T follicular helper cell (primary cell): ENCODE data around the gene CELF4.

Experiments used
- DNase-seq: peaks from one replicate; pipeline ENCODE4 v3.0.0-alpha.2; 2020; ENCODE audit warnings: low read depth

Gene CELF4

DNA sequence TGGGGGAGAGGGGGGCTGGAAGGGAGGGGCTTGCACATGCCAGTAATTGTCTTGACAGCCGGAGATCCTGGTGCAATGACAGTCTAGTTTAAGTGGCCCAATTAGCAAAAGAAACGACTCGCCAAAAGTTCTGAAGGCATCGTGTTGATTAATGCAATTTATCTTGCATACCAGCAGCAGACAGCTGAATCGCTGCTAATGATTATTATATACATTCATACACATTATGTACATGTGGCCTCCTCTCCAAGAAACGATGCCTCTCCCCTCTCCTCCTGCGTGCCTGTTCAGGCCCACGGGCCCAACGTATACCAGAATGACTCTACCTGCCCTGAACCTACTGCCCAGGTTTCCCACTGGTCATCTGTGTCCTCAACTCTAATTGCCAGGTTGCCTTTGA lies 214.5 kb downstream of the CELF4 start:
- DNase-seq = no peak

DNA sequence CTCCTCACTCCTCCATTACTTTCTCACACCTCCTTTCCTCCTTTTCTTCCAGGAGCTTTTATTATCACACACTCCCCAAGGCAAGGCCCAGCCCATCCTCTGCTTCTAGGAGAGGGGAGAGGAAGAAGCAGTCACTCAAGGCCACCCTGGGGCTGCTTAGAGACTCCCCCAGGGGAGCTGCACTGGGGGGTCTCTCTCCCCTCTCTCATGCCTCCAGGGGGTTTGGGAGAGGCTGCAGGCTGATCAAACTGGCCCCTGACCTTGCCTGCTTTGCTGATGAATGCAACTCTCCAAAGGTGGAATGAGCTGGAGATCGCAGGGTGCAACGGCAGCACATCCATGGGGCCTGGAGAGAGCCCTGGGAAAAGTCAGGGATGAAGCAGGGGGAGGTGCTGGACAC lies 216.9 kb downstream of the CELF4 start:
- DNase-seq = no peak

DNA sequence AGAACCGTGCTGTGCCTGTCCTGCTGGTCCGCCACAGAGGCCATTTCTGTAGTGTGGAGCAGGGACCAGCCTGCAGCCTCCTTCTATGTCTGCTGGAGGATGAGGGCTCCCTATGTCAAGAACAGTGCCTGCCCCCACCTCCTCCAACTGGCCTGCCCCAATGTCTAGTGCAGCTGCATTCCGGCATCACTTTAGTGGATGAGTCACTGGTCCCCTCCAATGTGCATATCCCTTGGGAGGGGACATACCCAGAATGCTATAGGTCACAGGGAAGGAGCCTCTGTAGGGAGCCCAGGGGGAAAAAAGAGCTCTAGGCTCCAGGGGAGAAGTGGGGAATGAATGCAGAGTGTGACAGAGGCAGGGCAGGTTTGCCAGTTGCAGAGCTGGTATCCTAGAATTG lies 219.6 kb downstream of the CELF4 start:
- DNase-seq = no peak

DNA sequence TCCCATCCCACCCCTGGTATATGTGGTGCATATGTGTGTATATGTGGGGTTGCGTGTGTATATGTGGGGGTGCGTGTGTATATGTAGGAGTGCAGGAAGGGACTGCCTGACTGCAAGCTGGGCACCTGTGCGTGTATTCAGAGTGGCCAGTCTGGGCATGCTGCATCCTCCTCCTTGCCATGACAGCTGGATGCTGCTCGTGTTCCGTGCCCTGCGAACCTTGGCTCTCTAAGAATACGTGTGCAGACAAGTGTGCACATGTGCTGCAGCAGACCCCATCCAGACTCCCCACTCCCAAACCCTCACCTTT lies 222.1 kb downstream of the CELF4 start:
- no peak for DNase-seq

DNA sequence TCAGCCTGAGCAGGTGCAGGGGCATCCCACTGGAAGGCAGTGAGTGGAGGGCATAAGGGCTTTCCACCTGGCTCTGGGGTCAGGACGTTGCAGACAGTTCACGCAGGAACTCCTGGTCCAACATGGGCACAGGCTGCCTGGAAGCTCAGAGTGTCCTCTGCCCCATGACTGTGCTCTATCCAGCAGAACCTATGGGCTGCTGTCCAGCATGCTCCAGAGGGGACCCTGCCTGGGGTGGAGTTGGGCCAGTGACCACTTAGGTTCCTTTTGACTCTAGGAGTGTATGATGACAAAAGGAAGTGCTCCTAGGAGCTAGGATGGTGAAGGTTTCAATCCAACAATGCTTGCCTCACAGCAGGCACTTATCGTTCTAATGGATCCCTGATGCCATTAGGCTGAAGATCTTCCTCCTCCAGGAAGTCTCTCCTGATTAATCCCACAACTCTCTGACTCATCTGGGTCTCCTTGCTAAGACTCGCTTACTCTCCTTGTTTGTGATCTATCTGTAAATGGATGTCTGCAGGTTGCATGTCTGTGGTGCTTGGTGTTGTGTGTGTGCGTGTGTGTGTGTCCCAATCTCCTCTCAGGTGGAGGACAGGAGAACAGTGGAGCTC lies 224.0 kb downstream of the CELF4 start:
- no peak for DNase-seq

DNA sequence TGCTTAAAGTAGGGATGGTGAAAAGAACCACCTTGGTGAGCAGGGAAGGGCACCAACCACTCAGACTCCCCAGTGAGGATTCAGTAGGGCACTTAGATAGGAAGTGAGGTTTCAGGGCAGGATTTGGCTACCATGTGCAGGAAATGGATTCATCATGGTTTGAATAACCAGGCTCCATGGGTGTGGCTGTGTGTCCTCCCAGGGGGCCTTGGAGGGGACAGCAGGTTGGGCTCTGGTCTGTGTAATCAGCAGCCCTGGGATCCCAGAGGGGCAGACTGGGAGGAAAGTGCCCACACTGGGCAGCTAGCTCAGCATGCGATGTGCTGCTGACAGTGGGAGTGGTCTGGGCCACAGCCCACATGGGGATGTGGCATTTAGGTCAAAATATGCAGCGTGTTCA lies 224.6 kb downstream of the CELF4 start:
- DNase-seq = no peak

DNA sequence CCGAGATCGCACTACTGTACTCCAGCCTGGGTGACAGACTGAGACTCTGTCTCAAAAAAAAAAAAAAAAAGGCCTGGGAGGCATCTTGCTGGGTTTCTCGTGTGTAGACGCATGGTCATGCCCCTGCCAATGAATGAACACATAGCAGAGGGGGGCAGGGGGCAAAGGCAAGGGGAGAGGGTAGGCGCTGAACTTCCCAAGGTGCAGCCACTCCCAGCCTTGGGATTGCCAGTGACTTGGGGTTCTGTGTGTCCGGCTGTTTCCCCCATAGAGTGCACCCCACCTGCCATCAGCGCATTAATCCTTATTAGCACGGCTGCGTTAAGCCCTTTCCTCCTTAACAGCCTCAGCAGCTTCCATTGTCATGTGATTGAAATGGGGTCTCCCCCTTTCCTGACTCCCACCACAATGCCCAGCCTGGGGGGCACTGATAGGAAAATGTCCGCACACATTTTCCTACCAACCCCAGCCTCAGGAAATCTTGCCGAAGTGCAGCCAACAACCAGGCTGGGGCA lies 225.8 kb downstream of the CELF4 start:
- no peak for DNase-seq

DNA sequence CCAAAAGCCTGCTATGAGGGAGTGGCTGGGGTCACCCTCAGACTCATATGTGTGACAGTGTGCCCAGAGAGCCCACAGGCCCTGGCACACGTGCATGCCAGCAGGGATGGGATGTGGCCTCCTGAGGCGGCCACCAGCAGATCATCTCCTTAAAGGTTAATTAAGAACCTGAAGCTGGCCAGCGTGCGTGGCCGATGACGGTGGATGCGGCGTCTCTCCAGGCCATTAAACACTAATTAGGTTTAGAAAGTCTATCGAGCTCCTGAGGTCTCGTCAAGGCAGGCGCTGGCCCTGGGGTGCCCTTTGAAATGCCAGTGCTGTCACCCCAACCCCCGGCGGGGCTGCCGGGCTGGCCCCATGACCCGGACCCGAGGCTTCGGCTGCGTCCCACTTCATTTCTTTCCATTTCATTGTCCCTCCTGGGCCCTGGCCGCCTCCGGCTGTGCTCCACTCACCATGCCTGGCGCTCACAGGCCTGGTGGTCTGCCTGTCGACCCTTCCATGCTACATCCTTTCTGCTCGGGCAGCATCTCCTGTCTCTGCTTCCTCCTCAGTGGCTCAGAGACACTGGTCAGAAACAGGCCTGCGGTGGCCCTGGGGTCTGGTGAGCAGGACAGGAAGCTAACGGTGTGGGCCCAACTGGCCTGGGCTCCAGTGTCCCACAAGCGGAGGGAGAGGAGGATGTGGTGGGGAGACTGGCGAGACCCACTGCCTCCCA lies 228.9 kb downstream of the CELF4 start:
- no peak for DNase-seq

DNA sequence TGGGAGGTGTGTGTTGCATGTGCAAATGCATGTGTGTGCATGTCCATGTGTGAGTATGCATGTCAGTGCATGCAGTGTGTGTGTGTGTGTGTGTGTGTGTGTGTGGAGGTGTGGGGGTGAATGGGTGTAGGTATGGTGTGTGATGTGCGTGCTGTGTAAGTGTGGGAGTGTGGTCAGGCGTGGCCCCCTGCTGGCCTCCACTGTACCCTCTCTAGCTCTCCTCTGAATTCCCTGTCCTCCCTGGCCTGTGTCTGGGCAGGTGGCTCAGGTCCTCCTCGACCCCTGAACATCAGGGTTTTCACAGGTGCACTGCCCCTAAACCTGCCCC lies 230.2 kb downstream of the CELF4 start:
- DNase-seq = no peak

DNA sequence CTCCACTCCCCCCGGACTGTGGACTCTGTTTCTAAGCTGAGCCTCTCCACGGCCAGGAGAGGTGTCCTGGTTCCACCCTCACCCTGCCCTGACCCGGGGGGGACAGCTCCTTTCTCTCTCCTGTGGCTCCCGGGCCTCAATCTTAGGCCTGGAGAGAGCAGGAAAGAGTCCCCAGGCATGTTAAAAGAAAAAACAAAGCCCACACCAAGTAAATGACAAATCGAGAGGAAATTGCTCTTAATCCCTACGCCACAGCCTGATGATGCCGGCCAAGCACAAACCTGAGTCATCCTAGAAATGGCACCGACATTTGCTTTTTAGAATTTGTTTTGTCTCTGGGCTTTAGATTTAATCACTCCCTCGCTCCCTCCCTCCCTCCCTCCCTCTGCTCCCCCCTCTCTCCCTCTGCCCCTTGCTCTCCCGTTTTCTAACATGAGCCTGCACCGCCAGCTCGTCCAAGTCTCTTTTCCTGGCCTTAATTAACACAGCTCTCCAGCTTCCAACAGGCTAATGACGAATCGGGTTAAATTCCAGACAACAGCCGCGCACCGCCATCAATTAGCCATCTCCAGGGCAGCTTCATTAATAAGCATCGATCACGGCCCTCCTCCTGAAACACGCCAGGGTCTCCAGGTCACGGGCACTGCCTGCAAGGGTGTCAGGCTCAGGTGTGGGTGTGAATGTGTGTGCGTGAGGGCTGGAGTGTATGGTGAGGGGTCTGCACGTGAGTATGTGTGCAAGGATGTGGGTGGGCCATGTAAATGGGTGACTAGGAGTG lies 230.8 kb downstream of the CELF4 start:
- no peak for DNase-seq

DNA sequence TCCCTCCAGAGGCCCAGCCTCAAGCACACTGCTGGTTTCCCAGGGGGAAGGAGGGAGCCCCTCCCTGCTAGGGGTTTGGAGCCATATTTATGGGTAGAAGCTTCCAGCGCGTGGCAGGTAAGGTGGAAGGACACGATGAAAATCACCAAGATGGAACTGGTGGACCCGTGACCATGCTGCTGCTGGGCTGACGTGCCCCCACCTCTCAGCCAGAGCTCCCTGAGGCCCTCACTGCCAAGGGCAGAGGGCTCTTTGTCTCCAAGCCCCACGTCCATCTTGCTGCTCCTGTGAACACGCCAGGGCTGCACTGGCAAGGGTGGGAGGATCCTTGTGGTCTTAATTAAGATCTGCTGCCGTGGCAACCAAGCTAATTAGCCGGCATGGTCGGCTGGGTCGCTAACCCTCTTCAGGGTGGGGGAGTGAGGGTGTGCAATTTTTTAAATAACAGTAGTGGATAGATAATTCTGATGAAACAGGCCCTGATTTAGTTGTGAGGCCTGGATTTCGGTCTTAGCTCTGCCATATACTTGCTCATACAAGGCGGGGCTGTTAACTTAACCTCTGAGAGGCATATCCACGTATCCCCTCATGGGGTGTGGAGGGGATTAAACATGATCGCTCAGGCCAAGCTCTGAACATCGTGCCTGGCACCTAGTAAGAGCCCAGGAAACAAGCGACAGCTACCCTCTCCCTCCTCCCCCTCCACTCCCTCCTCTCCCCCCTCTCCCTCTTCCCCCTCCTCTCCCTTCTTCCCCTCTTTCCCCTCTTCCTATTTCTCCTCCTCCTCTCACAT lies 232.8 kb downstream of the CELF4 start:
- DNase-seq = no peak

DNA sequence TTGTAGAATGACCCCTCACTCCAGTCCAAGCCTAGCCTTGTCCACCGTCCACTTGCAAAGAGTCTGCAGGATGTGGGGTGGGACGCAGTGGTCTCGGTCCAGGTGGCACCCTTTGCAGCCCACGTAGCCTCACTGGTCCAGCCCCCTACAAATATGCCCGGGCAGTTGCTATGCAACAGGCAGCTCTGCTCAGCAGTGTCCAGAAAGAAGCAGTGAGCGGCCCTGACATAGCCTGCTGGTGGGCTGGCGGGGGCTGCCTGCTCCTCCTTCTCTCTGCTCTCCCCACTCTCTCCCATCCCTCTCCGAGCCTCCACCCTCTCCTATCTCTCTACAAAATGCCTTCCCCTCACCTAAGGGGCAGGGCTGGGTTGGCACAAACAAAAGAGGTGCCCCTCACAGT lies 233.4 kb downstream of the CELF4 start:
- no peak for DNase-seq

DNA sequence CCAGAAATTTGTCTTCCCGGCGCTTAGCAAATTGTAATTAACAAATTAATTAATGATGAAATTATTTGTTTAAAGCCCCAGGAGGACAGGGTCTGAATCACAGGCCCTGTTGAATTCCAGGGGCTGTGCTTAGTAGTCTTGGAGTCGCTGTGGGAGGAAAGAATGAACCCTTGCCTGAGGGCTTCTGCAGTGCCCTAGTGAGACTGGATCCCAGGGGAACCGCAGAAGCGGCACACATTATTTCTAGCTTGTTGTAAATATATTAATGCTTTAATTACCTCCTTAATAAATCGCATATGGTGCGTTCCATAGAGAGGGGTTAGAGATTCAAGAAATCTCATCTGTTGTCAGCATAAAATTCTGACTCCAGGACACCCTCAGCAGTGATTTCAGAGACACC lies 235.4 kb downstream of the CELF4 start:
- DNase-seq = no peak

DNA sequence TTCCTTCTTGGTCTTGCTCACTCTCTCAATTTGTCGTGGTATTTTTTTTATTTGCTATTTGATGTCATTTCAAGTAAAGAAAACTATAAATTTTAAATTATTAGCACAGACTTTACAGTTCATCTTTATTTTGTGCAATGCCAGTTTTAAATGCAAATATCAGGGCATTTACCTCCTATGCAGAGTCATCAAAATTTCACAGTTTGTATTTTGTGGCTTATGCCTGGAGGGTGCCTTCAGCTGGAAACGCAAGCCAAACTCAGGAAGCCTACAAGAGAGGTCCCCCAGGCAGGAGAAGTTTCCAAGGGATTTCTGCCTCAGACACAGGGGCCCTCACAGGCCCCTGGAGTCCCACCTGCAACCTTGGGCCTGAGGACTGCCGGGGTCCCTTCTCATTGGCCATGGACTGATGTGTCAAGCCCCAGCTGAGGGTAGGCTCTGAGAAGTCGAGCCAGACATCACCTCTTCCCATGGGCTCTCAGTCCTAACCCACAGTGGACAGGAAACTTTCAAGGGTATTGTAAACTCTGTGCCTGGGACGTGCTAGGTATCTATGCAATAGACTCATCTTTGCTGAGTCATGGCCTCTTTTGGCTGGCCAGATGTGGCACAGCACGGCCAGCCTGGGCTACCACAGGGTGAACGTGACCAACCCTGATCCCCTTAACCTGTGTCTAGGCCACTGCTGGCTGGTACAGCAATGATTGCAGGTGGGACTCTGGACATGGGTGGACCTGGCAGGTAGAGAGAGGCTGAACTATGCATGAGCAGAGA lies 236.5 kb downstream of the CELF4 start:
- no peak for DNase-seq

DNA sequence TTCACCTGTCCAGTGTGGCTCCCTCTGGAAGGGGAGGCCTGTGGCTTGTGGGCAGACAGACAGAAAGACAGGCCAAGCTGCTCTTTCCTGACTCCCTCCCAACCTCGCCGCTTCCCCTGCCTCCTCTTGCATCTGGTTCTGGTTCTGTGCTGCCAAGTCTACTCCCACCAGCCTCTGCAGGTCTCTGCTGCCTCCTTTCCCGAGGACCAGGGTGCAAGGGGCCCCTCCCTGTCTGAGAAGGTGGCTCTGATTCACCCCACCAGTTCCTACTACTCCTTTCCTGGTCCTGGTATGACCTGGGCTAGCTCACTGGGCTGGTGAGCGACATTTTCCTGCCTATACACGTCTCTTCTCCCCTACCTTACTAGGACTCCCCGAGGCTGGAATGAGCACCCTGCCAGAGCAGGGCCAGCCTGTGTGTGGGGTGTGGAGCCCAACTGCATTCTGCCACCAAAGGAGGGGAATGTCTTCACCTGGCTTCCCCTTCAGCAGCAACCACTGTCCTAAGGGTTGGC lies 238.5 kb downstream of the CELF4 start:
- no peak for DNase-seq

DNA sequence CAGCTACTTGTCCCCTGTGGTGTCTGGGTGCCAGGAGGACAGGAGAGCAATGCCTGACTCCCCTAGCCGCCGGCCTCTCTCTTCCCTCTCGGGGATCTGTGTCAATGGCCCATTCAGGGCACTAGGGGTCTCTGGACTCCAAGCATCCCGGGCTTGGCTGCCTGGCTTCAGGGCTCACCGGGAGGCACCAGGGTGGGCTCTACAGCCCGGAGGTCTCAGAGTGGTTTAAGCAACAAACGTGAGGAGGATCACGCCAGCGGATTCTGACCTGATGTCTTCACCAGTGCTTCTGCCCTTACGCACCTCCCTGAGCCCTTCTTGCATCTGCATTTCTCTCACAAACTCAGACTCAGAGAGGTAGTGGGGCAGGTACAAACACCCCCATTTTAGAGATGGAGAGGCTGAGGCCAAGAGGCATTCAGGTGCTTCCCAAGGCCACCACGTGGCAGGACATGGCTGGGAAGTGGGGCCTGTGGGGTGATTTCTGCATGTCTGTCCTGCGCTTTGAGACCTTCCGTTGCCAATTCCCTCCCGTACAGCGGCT lies 243.0 kb downstream of the CELF4 start:
- DNase-seq = no peak

DNA sequence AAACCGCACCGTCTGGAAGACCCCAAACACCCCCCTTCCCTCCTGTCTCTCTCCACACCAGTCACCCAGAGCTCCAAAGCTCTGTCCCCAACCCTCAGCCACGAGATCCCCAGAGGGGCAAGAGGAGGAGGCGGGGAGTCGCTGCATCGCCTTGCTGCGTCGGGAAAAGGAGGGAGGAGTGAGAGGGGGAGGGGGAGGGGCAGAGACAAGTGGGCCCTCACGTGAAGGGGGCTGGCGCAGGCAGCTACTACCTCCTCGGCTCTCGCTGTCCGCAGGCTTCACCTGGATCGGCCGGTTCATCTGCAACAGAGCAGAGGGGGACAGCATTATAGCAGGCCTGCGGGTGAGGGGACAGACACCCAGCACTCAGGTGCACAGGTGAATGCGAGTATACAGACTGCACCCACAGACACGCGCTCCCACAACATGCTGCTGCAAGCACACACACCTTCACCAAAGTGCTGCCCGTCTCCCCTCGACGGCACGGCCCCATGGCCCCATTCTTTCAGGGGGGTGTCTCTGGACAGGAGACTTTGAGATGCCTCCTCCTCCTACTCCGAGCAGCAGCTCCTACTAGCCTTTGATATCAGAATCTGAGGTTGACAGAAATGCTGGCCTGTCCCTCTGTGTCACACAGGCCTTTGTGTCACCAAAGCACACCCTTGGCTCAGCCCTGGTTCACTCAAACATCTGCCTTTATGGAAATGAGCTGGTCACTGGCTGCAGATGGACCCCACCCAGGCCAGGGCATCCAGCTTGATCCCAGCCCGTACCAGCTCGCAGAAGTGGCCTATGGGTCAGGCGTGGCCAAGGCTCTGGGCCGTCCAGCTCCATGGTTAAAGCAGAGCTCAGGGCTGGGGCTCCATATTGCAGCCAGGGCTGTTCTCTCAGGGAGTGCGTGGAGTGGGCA lies 243.8 kb downstream of the CELF4 start:
- DNase-seq = no peak

DNA sequence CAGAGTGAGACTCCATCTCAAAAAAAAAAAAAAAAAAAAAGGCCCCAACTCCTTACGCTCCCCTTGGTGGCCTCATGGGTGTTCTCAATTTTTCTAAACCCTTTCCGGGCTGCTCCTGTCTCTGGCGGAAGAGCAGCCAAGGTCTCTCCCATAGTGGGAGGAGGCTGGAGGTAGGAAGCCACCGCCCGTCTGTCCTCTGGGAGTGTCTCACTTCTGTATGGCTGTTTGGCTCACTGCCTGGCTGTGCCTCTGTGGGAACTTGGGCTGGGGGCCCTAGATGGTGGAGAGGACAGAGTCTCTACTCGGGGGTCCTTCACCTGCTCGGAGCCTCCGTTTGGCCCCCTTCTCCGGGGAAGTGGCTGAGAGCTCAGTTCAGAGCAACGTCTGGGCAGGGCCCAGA lies 245.3 kb downstream of the CELF4 start:
- DNase-seq = no peak

DNA sequence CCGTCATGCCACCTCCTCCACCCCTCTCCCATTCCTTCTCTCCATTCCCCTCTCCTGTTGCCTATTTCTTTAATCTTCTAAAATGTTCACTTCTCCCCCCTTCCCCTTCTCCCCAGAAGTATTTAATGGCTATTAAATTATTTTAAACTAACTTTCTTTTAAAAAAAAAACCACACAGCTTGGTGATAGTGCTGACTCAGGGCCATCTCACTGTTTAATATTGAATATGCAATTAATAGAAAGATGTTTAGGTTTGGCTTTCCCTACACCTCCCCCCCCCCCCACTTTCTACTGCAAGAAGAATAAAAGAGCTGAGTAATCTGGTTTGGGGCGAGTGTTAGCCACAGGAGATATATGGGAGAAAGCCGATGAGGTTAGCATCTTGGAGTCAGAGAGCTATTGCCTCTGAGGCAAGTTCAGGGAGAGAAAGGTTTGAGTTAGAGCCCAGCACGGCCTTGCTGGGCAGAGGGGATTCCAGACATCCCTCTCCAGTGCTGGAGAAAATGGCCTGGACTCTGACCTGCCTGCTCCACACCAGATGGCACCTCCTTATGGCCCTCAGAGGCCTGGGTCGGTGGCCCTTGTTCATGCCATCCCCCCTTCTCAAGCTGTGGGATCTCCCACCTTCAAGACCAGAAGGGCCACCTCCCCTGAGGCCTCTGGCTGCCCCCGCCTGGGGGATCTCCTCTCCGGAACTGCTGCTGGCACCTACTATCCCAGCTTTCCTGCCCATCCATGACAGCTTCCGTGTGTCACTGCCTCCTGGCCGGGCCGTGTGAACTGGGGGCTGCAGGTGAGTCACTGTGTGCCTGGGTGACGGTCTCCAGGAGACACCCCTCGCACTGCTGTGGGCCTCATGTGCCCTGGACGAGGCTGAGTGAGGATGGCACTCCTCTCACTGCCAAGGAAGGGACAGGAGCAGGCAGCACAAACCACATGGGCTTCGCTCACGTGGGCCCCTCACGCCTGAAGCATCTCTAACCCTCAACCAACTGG lies 246.9 kb downstream of the CELF4 start:
- no peak for DNase-seq
